HEK293T (cell line): Measurements from ENCODE around the gene TUBA8.

Experiments
- BHLHE40 ChIP-seq: fragments of 450-650 bp; IDR thresholded peaks from 2 replicates; pipeline ENCODE4 v1.6.1; 2016; ENCODE audit warnings: mild to moderate bottlenecking, moderate library complexity, borderline replicate concordance
- CTBP1 ChIP-seq: fragments of 450-650 bp; IDR thresholded peaks from 2 replicates; pipeline ENCODE4 v1.6.1; 2016; ENCODE audit warnings: borderline replicate concordance
- ELF4 ChIP-seq: fragments of 450-650 bp; IDR thresholded peaks from 2 replicates; pipeline ENCODE4 v1.6.1; 2017; ENCODE audit warnings: antibody characterized with exemption
- FOXA1 ChIP-seq: fragments of 450-650 bp; IDR thresholded peaks from 2 replicates; pipeline ENCODE4 v1.6.1; 2016; ENCODE audit warnings: mild to moderate bottlenecking
- FOXK2 ChIP-seq: fragments of 450-650 bp; IDR thresholded peaks from 2 replicates; pipeline ENCODE4 v1.6.1; 2016; ENCODE audit warnings: mild to moderate bottlenecking
- FOXM1 ChIP-seq: fragments of 450-650 bp; IDR thresholded peaks from 2 replicates; pipeline ENCODE4 v1.6.1; 2017; ENCODE audit warnings: mild to moderate bottlenecking, borderline replicate concordance
- HDGF ChIP-seq: fragments of 450-650 bp; IDR thresholded peaks from 2 replicates; pipeline ENCODE4 v1.6.1; 2017; ENCODE audit warnings: antibody characterized with exemption, borderline replicate concordance
- NFRKB ChIP-seq: fragments of 450-650 bp; IDR thresholded peaks from 2 replicates; pipeline ENCODE4 v1.6.1; 2016; ENCODE audit warnings: mild to moderate bottlenecking, moderate library complexity
- SP1 ChIP-seq: fragments of 450-650 bp; IDR thresholded peaks from 2 replicates; pipeline ENCODE4 v1.6.1; 2017
- TARDBP ChIP-seq: fragments of 450-650 bp; IDR thresholded peaks from 2 replicates; pipeline ENCODE4 v1.6.1; 2016
- ZNF384 ChIP-seq: fragments of 450-650 bp; IDR thresholded peaks from 2 replicates; pipeline ENCODE4 v1.6.1; 2016
- TF ChIP-seq, protein P1 (sequence below): fragments of 450-650 bp; IDR thresholded peaks from 2 replicates; pipeline ENCODE4 v1.6.1; 2016

- no peak for TF ChIP-seq BHLHE40
- no peak for TF ChIP-seq FOXA1
- no peak for TF ChIP-seq ZNF384
- TF ChIP-seq NFRKB, result no peak
- TF ChIP-seq TARDBP, result no peak
- TF ChIP-seq FOXM1, result no peak
- TF ChIP-seq FOXK2, result no peak
- no peak for TF ChIP-seq SP1
- TF ChIP-seq HDGF, result no peak
- TF ChIP-seq CTBP1, result no peak
- TF ChIP-seq, protein P1, sequence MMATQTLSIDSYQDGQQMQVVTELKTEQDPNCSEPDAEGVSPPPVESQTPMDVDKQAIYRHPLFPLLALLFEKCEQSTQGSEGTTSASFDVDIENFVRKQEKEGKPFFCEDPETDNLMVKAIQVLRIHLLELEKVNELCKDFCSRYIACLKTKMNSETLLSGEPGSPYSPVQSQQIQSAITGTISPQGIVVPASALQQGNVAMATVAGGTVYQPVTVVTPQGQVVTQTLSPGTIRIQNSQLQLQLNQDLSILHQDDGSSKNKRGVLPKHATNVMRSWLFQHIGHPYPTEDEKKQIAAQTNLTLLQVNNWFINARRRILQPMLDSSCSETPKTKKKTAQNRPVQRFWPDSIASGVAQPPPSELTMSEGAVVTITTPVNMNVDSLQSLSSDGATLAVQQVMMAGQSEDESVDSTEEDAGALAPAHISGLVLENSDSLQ, result no peak
- no peak for TF ChIP-seq ELF4
These were observed 11.4 kb downstream of the TUBA8 start for GRCh38 chr22:18121954-18122554.
